Breast epithelium (tissue), 3 donors: ENCODE data around the gene SNX13.

ENCODE experiments used
- POLR2A ChIP-seq: fragments of 450-650 bp; IDR thresholded peaks from one replicate; pipeline ENCODE4 v1.6.1; 2016; ENCODE audit warnings: antibody characterized with exemption, mild to moderate bottlenecking, moderate library complexity
- POLR2AphosphoS5 ChIP-seq, 3 donors: sonication (generic); formaldehyde crosslinking; IDR thresholded peaks; one replicate each; pipeline ENCODE4 v1.6.1; 2017; ENCODE audit warnings: antibody characterized with exemption in 3 of 3
- TF ChIP-seq, protein P1 (sequence below), 3 donors: fragments of 450-650 bp; IDR thresholded peaks; one replicate each; pipeline ENCODE4 v1.5.1; 2016 to 2017; ENCODE audit warnings: antibody characterized with exemption in 3 of 3, mild to moderate bottlenecking in 3 of 3, moderate library complexity in 3 of 3

DNA sequence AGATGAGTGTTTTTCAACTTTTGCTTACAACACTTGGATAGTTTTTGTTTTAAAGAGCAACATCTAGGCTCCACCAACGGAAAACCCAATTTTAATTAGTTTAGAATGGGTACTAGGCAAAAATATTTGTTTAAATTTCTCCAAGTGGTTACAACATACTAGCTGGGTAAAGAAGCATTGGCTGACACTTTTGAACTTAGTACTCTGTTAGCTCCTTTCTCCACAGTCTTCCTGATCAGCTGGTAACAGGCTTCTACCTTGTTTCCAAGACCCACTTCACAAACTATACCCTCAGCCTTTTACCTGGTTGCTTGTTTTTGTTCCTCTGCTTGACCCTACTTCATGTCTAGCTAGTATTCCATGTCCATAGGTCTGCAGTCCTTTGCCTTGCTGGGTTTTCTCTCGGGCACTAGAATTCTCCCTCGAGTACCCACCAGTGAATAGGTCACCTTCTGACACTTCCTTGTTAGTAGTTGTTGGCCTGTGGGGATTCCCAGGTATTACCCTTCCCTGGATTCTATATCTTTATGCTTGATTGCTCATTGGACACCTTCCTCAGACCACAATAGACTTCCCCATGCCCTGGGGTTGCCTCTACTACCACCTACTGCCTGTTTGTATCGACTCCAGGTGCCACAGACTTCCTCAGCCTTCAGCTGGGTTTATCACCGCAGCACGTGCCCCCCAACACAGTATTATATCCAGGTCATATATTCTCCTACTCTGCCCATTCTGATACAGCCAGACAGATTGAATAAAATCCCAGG, 45.4 kb upstream of the SNX13 start:
- TF ChIP-seq, protein P1, sequence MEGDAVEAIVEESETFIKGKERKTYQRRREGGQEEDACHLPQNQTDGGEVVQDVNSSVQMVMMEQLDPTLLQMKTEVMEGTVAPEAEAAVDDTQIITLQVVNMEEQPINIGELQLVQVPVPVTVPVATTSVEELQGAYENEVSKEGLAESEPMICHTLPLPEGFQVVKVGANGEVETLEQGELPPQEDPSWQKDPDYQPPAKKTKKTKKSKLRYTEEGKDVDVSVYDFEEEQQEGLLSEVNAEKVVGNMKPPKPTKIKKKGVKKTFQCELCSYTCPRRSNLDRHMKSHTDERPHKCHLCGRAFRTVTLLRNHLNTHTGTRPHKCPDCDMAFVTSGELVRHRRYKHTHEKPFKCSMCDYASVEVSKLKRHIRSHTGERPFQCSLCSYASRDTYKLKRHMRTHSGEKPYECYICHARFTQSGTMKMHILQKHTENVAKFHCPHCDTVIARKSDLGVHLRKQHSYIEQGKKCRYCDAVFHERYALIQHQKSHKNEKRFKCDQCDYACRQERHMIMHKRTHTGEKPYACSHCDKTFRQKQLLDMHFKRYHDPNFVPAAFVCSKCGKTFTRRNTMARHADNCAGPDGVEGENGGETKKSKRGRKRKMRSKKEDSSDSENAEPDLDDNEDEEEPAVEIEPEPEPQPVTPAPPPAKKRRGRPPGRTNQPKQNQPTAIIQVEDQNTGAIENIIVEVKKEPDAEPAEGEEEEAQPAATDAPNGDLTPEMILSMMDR (IDR thresholded peaks at IDR 0.05), result no peak
- TF ChIP-seq POLR2AphosphoS5 (IDR thresholded peaks at IDR 0.05) (no peak), POLR2A (no peak)
